ENCODE results near the gene PELO.

DNA sequence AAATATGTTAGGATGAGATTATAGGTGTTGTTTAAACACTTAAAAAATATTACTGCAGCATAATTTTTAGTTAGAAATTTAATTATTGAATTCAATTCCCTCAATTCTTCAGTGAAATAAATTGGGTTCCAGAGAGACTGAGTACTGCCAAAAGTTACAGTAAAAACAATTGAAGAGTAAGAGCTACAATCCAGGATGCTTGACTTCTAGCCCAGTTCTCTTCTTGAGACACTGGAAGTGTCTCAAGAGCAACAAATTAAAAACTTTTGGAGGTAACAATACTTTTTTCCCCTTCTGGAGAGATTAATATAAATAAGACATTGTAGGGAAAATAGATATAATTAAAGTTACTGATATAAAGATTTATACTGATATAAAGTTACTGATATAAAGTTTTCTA lies 8.3 kb downstream of the PELO start:
- no peak for TF ChIP-seq JUN (CRISPR knock-in tag; IDR thresholded peaks at IDR 0.05)
- TF ChIP-seq TCF7 (CRISPR knock-in tag; IDR thresholded peaks at IDR 0.05; ENCODE audit: low read depth), result no peak
- TF ChIP-seq FOXP1 (CRISPR knock-in tag; IDR thresholded peaks at IDR 0.05; ENCODE audit: borderline replicate concordance), result no peak
- no peak for TF ChIP-seq ETV6 (CRISPR knock-in tag; IDR thresholded peaks at IDR 0.05)
- TF ChIP-seq, protein P1, sequence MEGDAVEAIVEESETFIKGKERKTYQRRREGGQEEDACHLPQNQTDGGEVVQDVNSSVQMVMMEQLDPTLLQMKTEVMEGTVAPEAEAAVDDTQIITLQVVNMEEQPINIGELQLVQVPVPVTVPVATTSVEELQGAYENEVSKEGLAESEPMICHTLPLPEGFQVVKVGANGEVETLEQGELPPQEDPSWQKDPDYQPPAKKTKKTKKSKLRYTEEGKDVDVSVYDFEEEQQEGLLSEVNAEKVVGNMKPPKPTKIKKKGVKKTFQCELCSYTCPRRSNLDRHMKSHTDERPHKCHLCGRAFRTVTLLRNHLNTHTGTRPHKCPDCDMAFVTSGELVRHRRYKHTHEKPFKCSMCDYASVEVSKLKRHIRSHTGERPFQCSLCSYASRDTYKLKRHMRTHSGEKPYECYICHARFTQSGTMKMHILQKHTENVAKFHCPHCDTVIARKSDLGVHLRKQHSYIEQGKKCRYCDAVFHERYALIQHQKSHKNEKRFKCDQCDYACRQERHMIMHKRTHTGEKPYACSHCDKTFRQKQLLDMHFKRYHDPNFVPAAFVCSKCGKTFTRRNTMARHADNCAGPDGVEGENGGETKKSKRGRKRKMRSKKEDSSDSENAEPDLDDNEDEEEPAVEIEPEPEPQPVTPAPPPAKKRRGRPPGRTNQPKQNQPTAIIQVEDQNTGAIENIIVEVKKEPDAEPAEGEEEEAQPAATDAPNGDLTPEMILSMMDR (IDR thresholded peaks at IDR 0.05), result no peak
- no peak for TF ChIP-seq CBFB (CRISPR knock-in tag; IDR thresholded peaks at IDR 0.05; ENCODE audit: low read depth)
- TF ChIP-seq NR1H2 (CRISPR knock-in tag; IDR thresholded peaks at IDR 0.05), result no peak
